ENCODE data around the gene MYH15.

The MYH15 gene

DNA sequence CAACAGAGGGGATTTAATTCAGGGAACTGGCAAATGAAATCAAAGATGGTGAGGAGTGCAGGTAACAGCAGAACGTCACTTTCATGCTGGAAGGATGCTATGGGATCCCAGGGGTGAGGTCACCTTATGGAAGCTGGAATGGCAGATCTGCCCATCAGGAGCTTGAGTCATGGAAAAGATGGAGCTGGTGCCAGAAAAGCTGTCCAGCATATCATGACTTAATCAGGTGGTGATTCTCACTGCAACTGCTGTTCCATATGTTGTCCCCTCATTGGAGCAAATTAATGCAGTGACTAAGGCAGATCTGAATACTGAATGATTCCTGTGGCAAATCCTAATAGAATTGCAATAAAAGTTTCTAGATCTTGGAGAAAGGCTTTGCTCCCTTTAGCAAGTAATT lies 175.7 kb downstream of the MYH15 start:
- no peak for DNase-seq (ENCODE audit: low spot score)

DNA sequence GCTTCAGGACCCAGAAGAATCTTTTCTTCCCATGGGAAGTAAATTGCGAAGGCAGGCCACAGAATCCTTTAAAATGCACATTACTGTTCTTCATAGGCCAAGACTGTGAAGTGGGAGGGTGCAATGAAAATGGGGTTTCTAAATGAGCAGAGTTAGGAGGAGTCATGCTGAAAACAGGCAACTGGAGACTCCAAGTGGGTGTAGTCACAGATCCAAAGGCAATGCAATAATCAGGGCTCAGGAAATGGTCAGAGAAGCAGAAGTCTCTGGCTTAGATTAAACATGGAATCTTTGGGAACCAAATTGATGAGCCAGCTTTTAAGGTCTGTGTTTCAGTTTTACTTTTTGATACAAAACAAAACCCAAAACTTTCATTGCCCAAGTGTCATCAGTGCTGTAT lies 176.4 kb downstream of the MYH15 start:
- no peak for DNase-seq (ENCODE audit: low spot score)

DNA sequence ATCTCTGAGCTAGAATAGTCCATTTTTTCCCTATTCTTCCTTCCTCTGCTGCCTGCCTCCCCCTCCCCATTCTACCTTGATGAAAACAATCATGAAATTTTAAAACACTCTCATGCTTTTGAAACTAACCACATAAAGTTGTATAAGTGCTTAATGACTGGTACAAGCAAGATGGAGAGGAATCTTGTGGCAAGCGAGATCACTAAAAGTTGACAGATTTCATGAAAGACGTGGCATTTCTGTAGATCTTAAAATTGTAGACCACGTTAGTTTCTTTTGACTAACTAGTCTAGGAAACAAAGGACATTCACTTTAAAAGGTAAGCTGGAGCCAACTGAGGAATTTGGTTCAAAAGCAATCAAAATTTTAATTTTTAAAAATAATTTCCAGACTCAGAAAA lies 178.6 kb downstream of the MYH15 start:
- DNase-seq (ENCODE audit: low spot score) = no peak
